ENCODE data around the gene ADGRL1.

Gene ADGRL1

DNA sequence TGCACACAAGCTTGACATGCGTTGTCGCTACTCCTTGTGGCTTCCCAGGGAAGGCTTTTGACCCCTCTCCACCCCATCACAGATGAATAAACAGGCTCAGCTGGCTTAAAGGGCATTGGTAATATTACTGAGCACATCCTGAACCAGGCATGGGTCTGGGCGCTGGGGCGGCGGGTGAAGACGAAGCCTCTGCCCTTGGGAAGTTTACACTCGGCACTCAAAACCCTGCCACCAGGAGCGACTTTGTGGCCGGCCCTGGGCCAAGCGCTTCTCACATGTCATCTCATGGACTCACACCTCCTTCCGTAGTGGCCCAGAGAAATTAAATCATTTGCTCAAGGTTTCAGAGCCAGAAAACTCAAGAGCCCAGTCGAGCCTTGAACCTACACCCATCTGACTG, 37.0 kb downstream of the ADGRL1 start:
- H3K4me3 ChIP-seq (ENCODE audit: low read length), result no peak overlapping the region
- TF ChIP-seq, protein P1, sequence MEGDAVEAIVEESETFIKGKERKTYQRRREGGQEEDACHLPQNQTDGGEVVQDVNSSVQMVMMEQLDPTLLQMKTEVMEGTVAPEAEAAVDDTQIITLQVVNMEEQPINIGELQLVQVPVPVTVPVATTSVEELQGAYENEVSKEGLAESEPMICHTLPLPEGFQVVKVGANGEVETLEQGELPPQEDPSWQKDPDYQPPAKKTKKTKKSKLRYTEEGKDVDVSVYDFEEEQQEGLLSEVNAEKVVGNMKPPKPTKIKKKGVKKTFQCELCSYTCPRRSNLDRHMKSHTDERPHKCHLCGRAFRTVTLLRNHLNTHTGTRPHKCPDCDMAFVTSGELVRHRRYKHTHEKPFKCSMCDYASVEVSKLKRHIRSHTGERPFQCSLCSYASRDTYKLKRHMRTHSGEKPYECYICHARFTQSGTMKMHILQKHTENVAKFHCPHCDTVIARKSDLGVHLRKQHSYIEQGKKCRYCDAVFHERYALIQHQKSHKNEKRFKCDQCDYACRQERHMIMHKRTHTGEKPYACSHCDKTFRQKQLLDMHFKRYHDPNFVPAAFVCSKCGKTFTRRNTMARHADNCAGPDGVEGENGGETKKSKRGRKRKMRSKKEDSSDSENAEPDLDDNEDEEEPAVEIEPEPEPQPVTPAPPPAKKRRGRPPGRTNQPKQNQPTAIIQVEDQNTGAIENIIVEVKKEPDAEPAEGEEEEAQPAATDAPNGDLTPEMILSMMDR (conservative IDR thresholded peaks at IDR 0.05; ENCODE audit: low read depth, low read length), result no peak
- DNase-seq (ENCODE audit: low read depth), result no peak

DNA sequence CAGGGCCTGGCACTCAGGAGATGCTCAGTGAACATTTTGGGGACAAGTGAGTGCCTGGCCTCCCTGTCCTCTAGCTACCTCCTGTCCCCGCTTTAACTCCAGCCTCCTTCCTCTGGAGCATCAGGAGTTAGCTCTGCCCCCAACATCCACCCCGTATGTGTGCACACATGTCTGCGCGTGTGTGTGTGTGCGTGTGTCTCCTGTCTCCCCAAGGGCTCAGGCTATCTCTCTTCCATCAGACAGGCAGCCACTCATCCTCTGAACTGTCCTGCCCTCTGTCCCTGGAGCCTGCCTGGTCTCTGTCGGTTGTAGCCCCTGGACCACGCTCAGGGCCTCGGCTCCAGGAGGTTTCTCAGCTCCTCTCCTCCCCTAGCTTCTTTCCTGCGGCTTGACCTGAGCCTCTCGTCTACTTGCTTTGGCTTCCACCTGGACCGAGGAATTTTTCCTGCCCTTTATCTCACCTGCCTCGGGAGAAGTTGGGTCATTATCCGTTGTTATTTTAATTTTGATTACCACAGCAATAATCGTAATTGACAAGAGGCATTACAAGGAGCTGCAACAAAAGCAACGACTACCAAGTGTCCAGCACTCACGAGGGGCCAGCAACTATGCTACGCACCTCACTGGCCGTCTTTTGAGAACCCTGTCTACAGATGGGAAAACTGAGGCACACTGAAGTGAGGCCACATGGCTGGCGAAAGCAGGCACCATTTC, 37.6 kb downstream of the ADGRL1 start:
- H3K4me3 ChIP-seq (ENCODE audit: low read length), result no peak overlapping the region
- DNase-seq (ENCODE audit: low read depth), result no peak
- TF ChIP-seq, protein P1 (conservative IDR thresholded peaks at IDR 0.05; ENCODE audit: low read depth, low read length), result no peak

DNA sequence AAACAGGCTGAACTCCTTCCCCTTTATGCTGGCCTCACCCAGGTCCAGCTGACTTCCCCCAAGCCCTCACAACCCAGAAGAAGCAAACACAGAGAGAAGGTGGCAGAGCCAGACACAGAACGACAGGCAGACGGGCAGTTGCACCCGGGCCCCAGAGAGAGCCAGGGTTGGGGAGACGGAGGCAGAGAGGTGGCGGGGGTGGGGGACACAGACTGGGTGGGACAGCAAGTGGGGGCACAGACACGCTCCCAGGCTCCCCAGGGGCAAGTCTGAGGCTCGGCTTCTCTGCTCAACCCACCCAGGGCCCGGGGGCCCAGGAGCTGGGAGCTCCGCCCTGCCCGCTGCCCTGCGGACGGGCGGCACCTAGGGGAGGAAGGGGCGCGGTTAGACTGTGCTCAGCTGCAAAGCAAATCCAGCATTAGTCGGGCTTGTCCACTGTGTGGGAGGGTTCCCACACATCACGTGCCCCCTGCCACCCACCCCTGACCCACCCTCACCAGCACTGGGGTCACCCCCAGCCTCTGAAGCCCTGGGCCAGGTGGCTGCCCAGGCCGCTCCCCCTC, 38.3 kb downstream of the ADGRL1 start:
- peak overlapping the region; percentile 4 for H3K4me3 ChIP-seq (ENCODE audit: low read length)
- DNase-seq (ENCODE audit: low read depth), result no peak
- TF ChIP-seq, protein P1 (conservative IDR thresholded peaks at IDR 0.05; ENCODE audit: low read depth, low read length), result peak; percentile 34

DNA sequence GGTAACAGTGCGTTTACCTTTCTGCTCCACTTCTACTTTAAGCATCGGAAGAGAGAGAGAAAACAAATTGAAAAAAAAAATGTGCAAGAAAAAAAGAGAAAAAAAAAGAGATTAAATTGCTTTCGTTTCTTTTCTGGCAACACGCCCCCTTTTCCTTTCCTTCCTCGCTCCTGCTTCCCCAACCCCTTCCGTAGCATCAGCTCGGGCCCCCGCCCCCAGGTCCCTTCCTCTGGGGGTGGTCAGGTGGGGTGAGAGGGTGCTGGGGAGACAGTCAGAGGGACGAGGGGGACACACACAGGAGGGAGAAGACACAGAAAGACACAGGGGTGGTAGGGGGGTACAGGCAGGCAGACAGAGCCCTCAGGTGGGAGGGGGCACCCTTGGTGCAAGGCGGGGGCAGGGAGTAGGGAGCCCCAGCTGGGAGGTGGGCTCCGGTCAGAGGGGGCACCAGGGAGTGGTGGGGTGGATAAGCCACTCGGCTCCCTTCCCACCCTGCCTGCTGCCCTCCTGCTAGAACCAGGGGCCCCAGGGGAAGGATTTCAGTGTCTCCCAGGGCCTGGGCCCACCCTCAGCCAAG, 38.9 kb downstream of the ADGRL1 start:
- H3K4me3 ChIP-seq (ENCODE audit: low read length), result no peak overlapping the region
- no peak for DNase-seq (ENCODE audit: low read depth)
- TF ChIP-seq, protein P1 (conservative IDR thresholded peaks at IDR 0.05; ENCODE audit: low read depth, low read length), result no peak

DNA sequence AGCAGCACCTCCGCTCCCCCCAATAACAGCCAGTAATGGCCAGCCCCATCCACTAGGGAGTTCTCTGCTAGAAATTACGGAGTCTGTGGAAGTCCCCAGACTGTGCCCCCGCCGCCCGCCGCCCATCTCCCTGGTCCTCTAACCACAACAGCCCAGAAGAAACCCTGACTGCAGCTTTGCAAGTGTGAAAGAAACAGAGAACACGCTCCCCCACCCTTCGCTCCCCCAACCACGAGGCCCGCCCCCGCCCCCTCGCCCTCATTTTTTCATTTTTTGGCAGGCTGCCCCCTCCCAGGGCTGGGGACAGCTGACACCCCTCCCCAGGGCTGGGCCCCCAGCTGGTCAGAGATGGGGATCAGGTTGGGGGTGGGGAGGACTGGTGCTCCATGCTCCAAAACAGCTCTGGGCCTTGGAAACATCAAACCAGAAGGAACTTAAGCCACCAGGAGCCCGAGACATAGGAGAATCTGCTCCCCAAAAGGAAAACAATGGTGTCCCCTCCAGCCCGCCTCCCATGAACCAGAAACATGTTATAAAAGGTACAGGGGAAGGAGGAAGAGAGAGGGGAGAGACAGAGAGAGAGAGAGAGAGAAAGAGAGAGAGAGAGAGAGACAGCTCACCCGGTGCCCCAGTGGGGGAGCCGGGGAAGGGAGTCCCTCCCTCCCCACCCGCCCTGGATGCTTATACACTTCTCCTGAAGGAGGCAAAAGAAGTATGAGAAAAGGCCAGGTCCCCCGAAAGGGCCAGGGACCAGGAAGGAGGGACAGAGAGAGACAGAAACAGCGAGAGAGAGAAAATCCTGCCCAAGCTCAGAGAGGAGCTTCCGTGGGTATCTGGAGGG, 39.8 kb downstream of the ADGRL1 start:
- DNase-seq (ENCODE audit: low read depth), result no peak
- TF ChIP-seq, protein P1 (conservative IDR thresholded peaks at IDR 0.05; ENCODE audit: low read depth, low read length), result no peak
- no peak overlapping the region for H3K4me3 ChIP-seq (ENCODE audit: low read length)

DNA sequence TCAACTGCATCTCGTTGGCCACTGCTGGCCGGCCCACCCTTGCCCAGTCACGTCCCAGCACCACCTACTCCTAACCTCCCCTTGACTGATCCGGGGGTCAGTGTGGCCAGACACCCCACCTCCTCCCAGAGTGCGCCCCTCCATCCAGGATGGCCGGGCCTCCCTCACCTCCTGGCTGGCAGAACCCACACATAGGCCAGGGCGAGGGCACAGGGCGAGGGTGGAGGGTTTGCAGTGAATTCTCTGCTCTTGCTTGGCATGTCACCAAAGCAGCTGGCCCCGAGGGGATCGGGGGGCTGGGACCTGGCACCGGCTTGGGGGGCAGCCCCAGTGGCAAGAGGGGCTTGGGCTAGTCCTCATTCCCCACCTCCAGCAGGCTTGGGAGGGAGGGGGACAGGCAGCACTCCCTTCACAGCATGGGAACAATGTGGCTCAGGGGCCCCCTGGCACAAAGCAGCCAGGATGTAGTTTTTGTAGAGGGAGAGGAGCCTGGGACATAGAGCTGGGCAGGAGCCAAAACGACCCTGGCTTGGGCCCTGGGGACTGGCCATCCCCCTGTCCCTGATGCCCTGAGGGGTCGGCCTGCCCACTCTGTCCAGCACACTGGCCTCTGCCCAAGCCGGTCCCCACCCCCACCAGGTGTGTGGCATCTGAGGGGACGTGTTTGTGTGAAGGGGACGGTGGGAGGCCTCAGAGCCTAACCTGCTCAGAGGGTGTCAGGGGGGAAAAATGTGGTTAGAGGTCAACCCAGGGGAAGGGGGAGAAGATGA, 41.1 kb downstream of the ADGRL1 start:
- TF ChIP-seq, protein P1 (conservative IDR thresholded peaks at IDR 0.05; ENCODE audit: low read depth, low read length), result no peak
- no peak for DNase-seq (ENCODE audit: low read depth)
- H3K4me3 ChIP-seq (ENCODE audit: low read length), result no peak overlapping the region
